ENCODE data around the gene KLC1. TPM values are rescaled to one million over a fixed set of nuclear protein-coding genes. Genes with fewer than 3 reads are reported as not detected.

Gene KLC1
- total and polyA plus RNA-seq, 2 donors (not counting 1 experiment from before 2014, with no cell fraction given): 102 to 243 TPM

- ChIA-PET POLR2A (no interaction called here), CTCF (no interaction called here)
- Histone ChIP-seq H3K9me3 (ENCODE audit: control extremely low read depth in 1 of 3, control insufficient read depth in 2 of 3, insufficient read depth in 1 of 3, low read length in 2 of 3) (no peaks in the 10 kb centered on the region), H3K27ac (ENCODE audit: low read length in 2 of 2) (no peak overlapping the region), H2AFZ (ENCODE audit: insufficient read depth, low read depth, low read length, poor library complexity, severe bottlenecking) (no peak overlapping the region), H3K4me2 (replicated peaks; ENCODE audit: low read depth, low read length, poor library complexity, severe bottlenecking) (no peak overlapping the region), H3K27me3 (replicated peaks in 1 of 4; ENCODE audit: control extremely low read depth in 1 of 4, control insufficient read depth in 3 of 4, insufficient read depth in 4 of 4, low read length in 3 of 4) (no peaks in the 10 kb centered on the region), H4K20me1 (ENCODE audit: control insufficient read depth, insufficient read depth, low read length, poor library complexity, severe bottlenecking) (no peaks in the 10 kb centered on the region), H3K36me3 (replicated peaks in 1 of 2; ENCODE audit: control extremely low read depth in 1 of 2, control insufficient read depth in 1 of 2, extremely low read depth in 1 of 2, insufficient read depth in 2 of 2, low read length in 1 of 2) (peaks cover 0 to 8% of the 10 kb centered on the region in 2 experiments), H3K9ac (ENCODE audit: low read length) (no peak overlapping the region), H3K4me3 (ENCODE audit: control extremely low read depth in 1 of 5, extremely low read depth in 1 of 5, insufficient read depth in 1 of 5, low read depth in 2 of 5, low read length in 4 of 5) (no peak overlapping the region), H3K4me1 (ENCODE audit: control insufficient read depth in 2 of 2, insufficient read depth in 2 of 2, low read length in 2 of 2) (no peaks in the 10 kb centered on the region), H3K79me2 (ENCODE audit: control insufficient read depth, insufficient read depth, low read length) (no peaks in the 10 kb centered on the region)
- H3K27ac Mint-ChIP-seq: no peak overlapping the region
- no peak for ATAC-seq (ENCODE audit: low read depth)
- 92% methylated on average over 6 of the region's 7 CpGs for WGBS (ENCODE audit: insufficient coverage)
- H3K9me3 Mint-ChIP-seq (ENCODE audit: insufficient read depth): no peaks in the 10 kb centered on the region
- H3K4me3 Mint-ChIP-seq: no peak overlapping the region
- TF ChIP-seq EZH2 (IDR thresholded peaks at IDR 0.05; ENCODE audit: borderline replicate concordance, insufficient read depth, low read depth, low read length, poor library complexity, severe bottlenecking): no peak
- no peak for TF ChIP-seq CTCF (IDR thresholded peaks at IDR 0.05)
- intact Hi-C loops (cut with micrococcal nuclease): no loop called here
- H3K4me1 Mint-ChIP-seq: no peaks in the 10 kb centered on the region
- no peak for DNase-seq
- no peaks in the 10 kb centered on the region for H3K27me3 Mint-ChIP-seq
Observed at GRCh38 chr14:103735439-103735814, 106.4 kb downstream of the KLC1 start.

GRCh38 chr14:103735815-103736545 is 107.0 kb downstream of the KLC1 start:
- Mint-ChIP-seq H3K4me1 (no peaks in the 10 kb centered on the region), H3K27me3 (no peaks in the 10 kb centered on the region), H3K27ac (no peak overlapping the region), H3K9me3 (ENCODE audit: insufficient read depth) (no peaks in the 10 kb centered on the region), H3K4me3 (no peak overlapping the region)
- H3K4me3 ChIP-seq (ENCODE audit: control extremely low read depth in 1 of 5, extremely low read depth in 1 of 5, insufficient read depth in 1 of 5, low read depth in 2 of 5, low read length in 4 of 5): no peak overlapping the region
- intact Hi-C loops (cut with micrococcal nuclease): no loop called here
- POLR2A ChIA-PET: no interaction called here
- H3K36me3 ChIP-seq (replicated peaks in 1 of 2; ENCODE audit: control extremely low read depth in 1 of 2, control insufficient read depth in 1 of 2, extremely low read depth in 1 of 2, insufficient read depth in 2 of 2, low read length in 1 of 2): peaks cover 0 to 8% of the 10 kb centered on the region in 2 experiments
- WGBS (ENCODE audit: insufficient coverage): 95% methylated on average over 22 of the region's 22 CpGs
- H3K27me3 ChIP-seq (replicated peaks in 1 of 4; ENCODE audit: control extremely low read depth in 1 of 4, control insufficient read depth in 3 of 4, insufficient read depth in 4 of 4, low read length in 3 of 4): no peaks in the 10 kb centered on the region
- H2AFZ ChIP-seq (ENCODE audit: insufficient read depth, low read depth, low read length, poor library complexity, severe bottlenecking): no peak overlapping the region
- H4K20me1 ChIP-seq (ENCODE audit: control insufficient read depth, insufficient read depth, low read length, poor library complexity, severe bottlenecking): no peaks in the 10 kb centered on the region
- no peak for DNase-seq
- H3K9ac ChIP-seq (ENCODE audit: low read length): no peak overlapping the region
- H3K27ac ChIP-seq (ENCODE audit: low read length in 2 of 2): no peak overlapping the region
- no peaks in the 10 kb centered on the region for H3K79me2 ChIP-seq (ENCODE audit: control insufficient read depth, insufficient read depth, low read length)
- no peaks in the 10 kb centered on the region for H3K4me1 ChIP-seq (ENCODE audit: control insufficient read depth in 2 of 2, insufficient read depth in 2 of 2, low read length in 2 of 2)
- H3K4me2 ChIP-seq (replicated peaks; ENCODE audit: low read depth, low read length, poor library complexity, severe bottlenecking): no peak overlapping the region
- H3K9me3 ChIP-seq (ENCODE audit: control extremely low read depth in 1 of 3, control insufficient read depth in 2 of 3, insufficient read depth in 1 of 3, low read length in 2 of 3): no peaks in the 10 kb centered on the region
- TF ChIP-seq CTCF (IDR thresholded peaks at IDR 0.05) (no peak), EZH2 (IDR thresholded peaks at IDR 0.05; ENCODE audit: borderline replicate concordance, insufficient read depth, low read depth, low read length, poor library complexity, severe bottlenecking) (no peak)
- CTCF ChIA-PET: no interaction called here
- ATAC-seq (ENCODE audit: low read depth): no peak

Data from B cell (primary cell).